Activated effector memory CD4-positive, alpha-beta T cell treated with Interleukin-2 at 50 U/mL for 16 hours (primary cell): ENCODE data around the gene EYS.

Experiments
- DNase-seq: peaks from one replicate; pipeline ENCODE4 v3.0.0-alpha.2; 2020

Gene EYS

GRCh38 chr6:64213697-64214096 is 1493.3 kb downstream of the EYS start:
- no peak for DNase-seq

GRCh38 chr6:64197246-64197645 is 1509.8 kb downstream of the EYS start:
- DNase-seq: no peak

- DNase-seq: no peak
Observed at GRCh38 chr6:64186592-64186991, 1520.4 kb downstream of the EYS start.

GRCh38 chr6:64185621-64186020 is 1521.4 kb downstream of the EYS start:
- DNase-seq: no peak

GRCh38 chr6:64175296-64175695 is 1531.7 kb downstream of the EYS start:
- DNase-seq: no peak

- no peak for DNase-seq
Observed at GRCh38 chr6:64170316-64170715, 1536.7 kb downstream of the EYS start.

- DNase-seq: no peak
Observed at GRCh38 chr6:64160486-64160885, 1546.5 kb downstream of the EYS start.

GRCh38 chr6:64155063-64155462 is 1552.0 kb downstream of the EYS start:
- no peak for DNase-seq

- no peak for DNase-seq
Observed at GRCh38 chr6:64146876-64147275, 1560.2 kb downstream of the EYS start.

GRCh38 chr6:64146094-64146493 is 1560.9 kb downstream of the EYS start:
- no peak for DNase-seq

- no peak for DNase-seq
Observed at GRCh38 chr6:64145658-64146057, 1561.4 kb downstream of the EYS start.

- no peak for DNase-seq
Observed at GRCh38 chr6:64143101-64143500, 1563.9 kb downstream of the EYS start.

GRCh38 chr6:64141680-64142079 is 1565.3 kb downstream of the EYS start:
- DNase-seq: no peak

GRCh38 chr6:64128301-64129024 is 1578.6 kb downstream of the EYS start:
- no peak for DNase-seq

- DNase-seq: no peak
Observed at GRCh38 chr6:64123761-64124633, 1583.0 kb downstream of the EYS start.

GRCh38 chr6:64122712-64123375 is 1584.2 kb downstream of the EYS start:
- no peak for DNase-seq

- DNase-seq: no peak
Observed at GRCh38 chr6:64121011-64121565, 1585.9 kb downstream of the EYS start.

- no peak for DNase-seq
Observed at GRCh38 chr6:64113704-64114103, 1593.3 kb downstream of the EYS start.

- no peak for DNase-seq
Observed at GRCh38 chr6:64104051-64104450, 1603.0 kb downstream of the EYS start.

GRCh38 chr6:64103480-64103879 is 1603.5 kb downstream of the EYS start:
- DNase-seq: no peak

GRCh38 chr6:64100702-64101303 is 1606.2 kb downstream of the EYS start:
- DNase-seq: no peak

GRCh38 chr6:64090352-64090751 is 1616.7 kb downstream of the EYS start:
- no peak for DNase-seq

GRCh38 chr6:64085126-64085525 is 1621.9 kb downstream of the EYS start:
- no peak for DNase-seq
